SK-N-SH treated with all-trans-retinoic acid at 6 μM for 48 hours (cell line): ENCODE measurements around the gene PTPRN2.

ENCODE experiments used
- ATAC-seq: fragments of 200-7000 bp; cut with Tn5 transposase; 3 replicates; pipeline ENCODE4 v1.9.1; 2020; ENCODE audit warnings: mild to moderate bottlenecking, moderate library complexity
- ARNTL ChIP-seq: fragments of 450-650 bp; formaldehyde crosslinking; IDR thresholded peaks from 2 replicates; pipeline ENCODE4 v1.5.0; 2020; ENCODE audit warnings: low read depth, mild to moderate bottlenecking, moderate library complexity, borderline replicate concordance
- BACH2 ChIP-seq: fragments of 250-450 bp; sonication (Bioruptor Pico); IDR thresholded peaks from 2 replicates; pipeline ENCODE4 v1.9.0; 2021; ENCODE audit warnings: mild to moderate bottlenecking, borderline replicate concordance
- CREB5 ChIP-seq: fragments of 250-450 bp; sonication (Bioruptor Pico); IDR thresholded peaks from 2 replicates; pipeline ENCODE4 v1.5.1; 2020; ENCODE audit warnings: low read depth, mild to moderate bottlenecking, moderate library complexity
- CSDC2 ChIP-seq: fragments of 250-450 bp; sonication (Bioruptor Pico); IDR thresholded peaks from 2 replicates; pipeline ENCODE4 v1.5.0; 2020; ENCODE audit warnings: mild to moderate bottlenecking, moderate library complexity
- CSRNP3 ChIP-seq: fragments of 250-450 bp; sonication (Bioruptor Pico); IDR thresholded peaks from 2 replicates; pipeline ENCODE4 v1.5.1; 2021; ENCODE audit warnings: mild to moderate bottlenecking, moderate library complexity
- ESRRG ChIP-seq: fragments of 250-450 bp; sonication (Bioruptor Pico); IDR thresholded peaks from 2 replicates; pipeline ENCODE4 v1.6.1; 2021; ENCODE audit warnings: mild to moderate bottlenecking
- GLIS3 ChIP-seq: fragments of 250-450 bp; sonication (Bioruptor Pico); IDR thresholded peaks from 2 replicates; pipeline ENCODE4 v1.5.0; 2020; ENCODE audit warnings: mild to moderate bottlenecking, moderate library complexity
- ISL1 ChIP-seq: fragments of 250-450 bp; sonication (Bioruptor Pico); IDR thresholded peaks from 2 replicates; pipeline ENCODE4 v2.1.2; 2022; ENCODE audit warnings: mild to moderate bottlenecking, moderate library complexity
- OSR1 ChIP-seq: fragments of 250-450 bp; sonication (Bioruptor Pico); IDR thresholded peaks from 2 replicates; pipeline ENCODE4 v1.8.0; 2022; ENCODE audit warnings: moderate library complexity, mild to moderate bottlenecking, inconsistent platforms
- PATZ1 ChIP-seq: fragments of 250-450 bp; sonication (Bioruptor Pico); IDR thresholded peaks from 2 replicates; pipeline ENCODE4 v1.8.0; 2020; ENCODE audit warnings: mild to moderate bottlenecking, moderate library complexity, borderline replicate concordance
- POU6F1 ChIP-seq: fragments of 250-450 bp; sonication (Bioruptor Pico); IDR thresholded peaks from 2 replicates; pipeline ENCODE4 v1.8.0; 2021; ENCODE audit warnings: low read depth, mild to moderate bottlenecking, moderate library complexity, borderline replicate concordance
- PPARA ChIP-seq: fragments of 250-450 bp; sonication (Bioruptor Pico); IDR thresholded peaks from 2 replicates; pipeline ENCODE4 v1.5.0; 2020; ENCODE audit warnings: mild to moderate bottlenecking, borderline replicate concordance
- RARB ChIP-seq: fragments of 250-450 bp; sonication (Bioruptor Pico); IDR thresholded peaks from 2 replicates; pipeline ENCODE4 v1.8.0; 2021; ENCODE audit warnings: mild to moderate bottlenecking, moderate library complexity
- SNAI2 ChIP-seq: fragments of 250-450 bp; sonication (Bioruptor Pico); IDR thresholded peaks from 2 replicates; pipeline ENCODE4 v1.5.0; 2020; ENCODE audit warnings: mild to moderate bottlenecking, moderate library complexity
- TOX ChIP-seq: fragments of 250-450 bp; sonication (Bioruptor Pico); IDR thresholded peaks from 2 replicates; pipeline ENCODE4 v1.8.0; 2021; ENCODE audit warnings: mild to moderate bottlenecking, moderate library complexity, borderline replicate concordance
- TSHZ2 ChIP-seq: fragments of 250-450 bp; sonication (Bioruptor Pico); IDR thresholded peaks from 2 replicates; pipeline ENCODE4 v1.5.0; 2020; ENCODE audit warnings: mild to moderate bottlenecking, moderate library complexity
- ZC3H10 ChIP-seq: fragments of 250-450 bp; sonication (Bioruptor Pico); IDR thresholded peaks from 2 replicates; pipeline ENCODE4 v1.5.1; 2021; ENCODE audit warnings: mild to moderate bottlenecking, moderate library complexity
- ZFP3 ChIP-seq: fragments of 250-450 bp; sonication (Bioruptor Pico); IDR thresholded peaks from 2 replicates; pipeline ENCODE4 v1.5.0; 2020; ENCODE audit warnings: mild to moderate bottlenecking, moderate library complexity
- ZNF565 ChIP-seq: fragments of 450-650 bp; formaldehyde crosslinking; conservative IDR thresholded peaks from 2 replicates; pipeline ENCODE4 v1.5.0; 2020; ENCODE audit warnings: low read depth, mild to moderate bottlenecking, moderate library complexity
- ZNF70 ChIP-seq: fragments of 450-650 bp; formaldehyde crosslinking; IDR thresholded peaks from 2 replicates; pipeline ENCODE4 v1.5.0; 2020; ENCODE audit warnings: mild to moderate bottlenecking, moderate library complexity
- ZNF8 ChIP-seq: fragments of 450-650 bp; formaldehyde crosslinking; IDR thresholded peaks from 2 replicates; pipeline ENCODE4 v1.5.0; 2020; ENCODE audit warnings: mild to moderate bottlenecking, moderate library complexity

Gene PTPRN2

GRCh38 chr7:157754416-157754790, 833.2 kb downstream of the PTPRN2 start:
- no peak for ATAC-seq
- no peak for TF ChIP-seq ISL1
- no peak for TF ChIP-seq ZC3H10 (CRISPR knock-in tag)
- TF ChIP-seq TOX (CRISPR knock-in tag), result no peak
- no peak for TF ChIP-seq ZNF8 (CRISPR knock-in tag)
- no peak for TF ChIP-seq BACH2
- no peak for TF ChIP-seq ESRRG (CRISPR knock-in tag)
- TF ChIP-seq CSDC2 (CRISPR knock-in tag), result no peak
- no peak for TF ChIP-seq PPARA
- TF ChIP-seq CREB5 (CRISPR knock-in tag), result no peak
- no peak for TF ChIP-seq ZNF70 (CRISPR knock-in tag)
- no peak for TF ChIP-seq GLIS3 (CRISPR knock-in tag)
- TF ChIP-seq ZNF565 (CRISPR knock-in tag), result no peak
- TF ChIP-seq CSRNP3 (CRISPR knock-in tag), result no peak
- no peak for TF ChIP-seq ZFP3 (CRISPR knock-in tag)
- TF ChIP-seq OSR1 (CRISPR knock-in tag), result no peak
- no peak for TF ChIP-seq RARB (CRISPR knock-in tag)
- no peak for TF ChIP-seq TSHZ2
- no peak for TF ChIP-seq ARNTL (CRISPR knock-in tag)
- no peak for TF ChIP-seq POU6F1 (CRISPR knock-in tag)
- TF ChIP-seq PATZ1 (CRISPR knock-in tag), result no peak

GRCh38 chr7:157753713-157754415, 833.8 kb downstream of the PTPRN2 start:
- TF ChIP-seq SNAI2 (CRISPR knock-in tag), result no peak
- no peak for TF ChIP-seq BACH2
- no peak for TF ChIP-seq POU6F1 (CRISPR knock-in tag)
- TF ChIP-seq CSDC2 (CRISPR knock-in tag), result no peak
- no peak for TF ChIP-seq ARNTL (CRISPR knock-in tag)
- no peak for TF ChIP-seq TOX (CRISPR knock-in tag)
- TF ChIP-seq ZC3H10 (CRISPR knock-in tag), result no peak
- TF ChIP-seq ZNF565 (CRISPR knock-in tag), result no peak
- TF ChIP-seq OSR1 (CRISPR knock-in tag), result no peak
- no peak for TF ChIP-seq TSHZ2
- no peak for TF ChIP-seq ISL1
- no peak for TF ChIP-seq ZFP3 (CRISPR knock-in tag)
- no peak for TF ChIP-seq RARB (CRISPR knock-in tag)
- no peak for ATAC-seq
